ENCODE data around the gene SESN1.
"Not testable (repeated sequence)": the region's sequence is repeated elsewhere in the genome, so short reads cannot be mapped to it uniquely, and the experiment has no call there.

SESN1 gene

GRCh38 chr6:108995296-108995695, 99.3 kb downstream of the SESN1 start:
- DNase-seq: no peak

DNA sequence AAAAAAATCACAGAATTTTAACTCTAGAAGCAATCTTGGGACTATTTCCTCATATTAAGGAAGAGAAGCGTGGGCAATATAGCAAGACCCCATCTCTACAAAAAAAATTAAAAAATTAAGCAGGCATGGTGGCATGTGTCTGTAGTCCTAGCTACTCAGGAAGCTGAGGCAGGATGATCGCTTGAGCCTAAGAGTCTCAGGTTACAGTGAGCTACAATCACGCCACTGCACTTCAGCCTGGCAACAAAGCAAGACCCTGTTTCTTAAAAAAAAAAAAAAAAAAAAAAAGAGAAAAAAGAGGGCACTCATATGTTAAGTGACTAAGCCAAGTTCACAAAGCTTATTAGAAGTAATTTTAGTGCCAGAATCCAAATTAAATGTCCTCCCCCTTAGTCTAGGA, 100.8 kb downstream of the SESN1 start:
- no peak for DNase-seq

GRCh38 chr6:108989700-108990099, 104.9 kb downstream of the SESN1 start:
- no peak for DNase-seq

- no peak for DNase-seq
Observed at GRCh38 chr6:108988765-108989164, 105.9 kb downstream of the SESN1 start.

DNA sequence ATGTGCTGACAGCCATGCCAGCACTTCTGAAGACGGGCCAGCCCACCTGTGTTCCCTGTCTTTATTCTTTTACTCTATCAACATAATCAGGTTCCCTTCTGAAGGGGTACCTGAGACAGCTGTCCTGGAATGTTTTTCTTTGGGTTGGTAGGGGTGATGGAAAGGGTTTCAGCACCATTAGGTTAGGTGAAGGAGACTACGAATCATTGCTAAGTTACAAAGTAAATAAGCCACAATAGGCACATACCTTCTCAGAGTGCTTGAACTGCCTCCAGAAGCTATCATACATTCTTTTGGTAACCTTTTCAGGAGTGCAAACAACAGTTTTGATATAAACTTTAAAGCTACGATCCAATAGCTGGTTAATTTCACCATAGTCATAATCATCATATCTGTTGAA, 106.3 kb downstream of the SESN1 start:
- DNase-seq: no peak

DNA sequence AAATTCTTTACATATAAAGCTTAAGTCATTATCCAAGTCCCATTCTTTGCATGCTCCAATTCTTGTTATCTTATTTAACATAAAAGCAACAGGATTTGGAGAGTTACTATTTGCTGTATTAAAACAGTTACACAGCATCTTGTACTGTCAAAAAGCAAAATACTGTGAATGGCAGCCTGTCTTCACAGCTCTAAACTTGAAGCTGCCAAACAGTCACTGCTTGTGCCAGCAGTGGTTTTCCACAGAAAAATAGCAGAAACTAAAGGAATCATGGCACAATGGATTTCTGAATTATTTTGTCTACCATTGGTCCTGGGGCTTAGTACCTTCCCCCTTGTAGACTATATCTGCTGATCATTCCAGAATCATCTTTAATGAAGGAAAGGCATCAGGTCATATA, 107.5 kb downstream of the SESN1 start:
- no peak for DNase-seq

GRCh38 chr6:108985301-108985700, 109.3 kb downstream of the SESN1 start:
- DNase-seq: no peak

GRCh38 chr6:108983151-108983550, 111.5 kb downstream of the SESN1 start:
- DNase-seq: no peak

- DNase-seq: no peak
Observed at GRCh38 chr6:108982154-108983113, 112.2 kb downstream of the SESN1 start.

DNA sequence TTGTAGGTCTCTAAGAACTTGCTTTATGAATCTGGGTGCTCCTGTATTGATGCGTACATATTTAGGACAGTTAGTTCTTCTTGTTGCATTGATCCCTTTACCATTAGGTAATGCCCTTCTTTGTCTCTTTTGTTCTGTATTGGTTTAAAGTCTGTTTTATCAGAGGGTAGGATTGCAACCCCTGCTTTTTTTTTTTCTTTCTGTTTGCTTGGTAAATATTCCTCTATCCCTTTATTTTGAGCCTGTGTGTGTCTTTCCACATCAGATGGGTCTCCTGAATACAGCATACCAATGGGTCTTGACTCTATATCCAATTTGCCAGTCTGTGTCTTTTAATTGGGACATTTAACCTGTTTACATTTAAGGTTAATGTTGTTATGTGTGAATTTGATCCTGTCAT, 116.0 kb downstream of the SESN1 start:
- DNase-seq: not testable (repeated sequence)

DNA sequence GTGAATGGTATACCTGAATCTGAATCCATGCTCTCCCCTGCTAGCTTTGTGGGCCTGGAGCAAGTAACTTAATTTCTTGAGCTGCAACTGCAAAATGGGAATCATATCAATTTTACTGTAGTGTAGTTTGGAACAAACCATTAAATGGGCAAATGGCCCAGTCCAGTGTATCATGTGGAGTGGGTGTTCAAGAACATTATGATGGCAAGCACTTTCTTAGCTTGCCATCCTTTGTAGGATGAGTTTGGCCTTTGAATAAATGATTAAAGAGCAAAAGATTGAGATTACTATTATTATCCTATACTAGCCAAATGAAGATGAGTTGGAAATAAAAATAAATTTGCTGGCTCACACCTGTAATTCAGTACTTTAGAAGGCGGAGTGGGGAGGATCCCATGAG, 120.4 kb downstream of the SESN1 start:
- no peak for DNase-seq

GRCh38 chr6:108969776-108970175, 124.9 kb downstream of the SESN1 start:
- DNase-seq: no peak

- DNase-seq: no peak
Observed at GRCh38 chr6:108968325-108969316, 126.0 kb downstream of the SESN1 start.

DNA sequence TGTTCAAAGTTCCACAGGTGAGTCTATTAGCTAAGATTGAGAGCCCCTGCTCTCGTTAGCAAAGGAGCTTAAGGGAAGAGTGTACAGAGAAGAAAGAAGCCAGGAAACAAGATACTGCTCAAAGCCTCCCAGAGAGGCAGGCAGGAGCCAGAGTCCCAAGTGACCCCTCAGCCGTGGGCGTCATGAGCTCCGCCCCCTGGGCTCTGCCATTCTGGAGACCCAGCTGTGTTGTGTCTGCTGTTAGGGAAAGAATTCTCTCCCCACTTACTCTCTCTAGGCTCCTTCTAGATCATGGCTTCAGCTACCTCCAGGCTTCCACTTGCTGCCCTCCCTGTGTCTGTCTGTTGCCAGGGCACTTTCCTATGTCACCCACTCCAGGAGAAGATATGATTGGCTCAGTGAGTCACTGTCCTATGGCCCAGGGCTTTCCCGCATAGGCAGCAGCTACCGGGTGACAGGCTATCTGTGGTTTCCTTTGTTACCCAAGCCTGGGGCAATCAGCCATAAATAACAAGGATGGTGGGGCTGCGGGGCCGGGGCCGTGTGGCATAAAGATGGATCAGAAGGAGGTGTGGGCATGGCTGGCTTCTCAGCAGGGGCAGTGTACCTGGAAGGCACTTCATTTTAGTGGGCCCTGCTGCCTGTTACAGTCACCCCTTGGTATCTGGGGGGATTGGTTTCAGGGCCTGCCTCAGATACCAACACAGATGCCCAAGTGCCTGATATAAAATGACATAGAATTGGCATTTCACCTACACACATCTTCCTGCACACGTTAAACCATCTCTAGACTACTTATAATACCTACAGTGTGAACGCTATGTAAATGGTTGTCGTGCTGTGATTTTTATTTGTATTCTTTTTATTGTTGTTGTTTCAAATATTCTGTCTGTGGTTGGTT, 127.5 kb downstream of the SESN1 start:
- DNase-seq: peak; percentile 35

DNA sequence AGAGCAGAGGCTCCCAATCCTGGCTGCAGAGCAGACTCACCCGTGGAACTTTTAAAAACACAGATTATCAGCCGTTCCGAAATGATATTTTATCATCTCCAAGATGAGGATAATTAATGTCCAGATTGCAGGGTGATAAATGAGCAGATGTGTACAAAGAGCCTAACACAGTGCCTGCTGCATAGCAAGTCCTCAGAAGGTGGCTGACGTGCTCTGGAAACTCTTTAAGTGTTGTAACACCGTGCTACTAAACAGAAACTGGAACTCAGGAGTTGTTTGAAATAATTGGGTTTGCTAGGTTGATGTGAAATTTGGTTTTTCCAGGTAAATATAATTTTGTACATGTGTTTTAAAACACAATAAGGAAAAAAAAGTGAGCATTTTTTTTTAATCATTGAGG, 128.4 kb downstream of the SESN1 start:
- DNase-seq: no peak

- DNase-seq: no peak
Observed at GRCh38 chr6:108961985-108962384, 132.7 kb downstream of the SESN1 start.

DNA sequence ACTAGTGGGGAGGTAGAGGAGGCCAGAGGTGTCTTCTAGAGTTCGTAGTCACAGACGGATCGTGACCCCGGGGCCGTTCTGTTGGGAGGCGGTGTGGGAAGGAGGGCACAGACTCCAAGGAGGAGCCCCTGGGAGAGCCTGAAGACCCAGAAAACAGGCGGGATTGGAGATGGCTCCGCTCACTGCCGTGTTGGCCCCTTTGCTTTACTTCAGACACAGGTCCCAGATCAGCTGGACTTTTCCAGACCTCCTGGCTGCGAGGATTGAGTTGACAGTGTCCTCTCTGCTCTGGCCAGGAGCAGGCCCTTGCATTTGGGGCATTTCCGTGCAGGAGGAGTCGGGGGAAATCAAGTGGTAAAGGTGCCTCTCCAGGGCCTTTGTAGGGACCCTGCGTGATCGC, 133.6 kb downstream of the SESN1 start:
- DNase-seq: no peak

DNA sequence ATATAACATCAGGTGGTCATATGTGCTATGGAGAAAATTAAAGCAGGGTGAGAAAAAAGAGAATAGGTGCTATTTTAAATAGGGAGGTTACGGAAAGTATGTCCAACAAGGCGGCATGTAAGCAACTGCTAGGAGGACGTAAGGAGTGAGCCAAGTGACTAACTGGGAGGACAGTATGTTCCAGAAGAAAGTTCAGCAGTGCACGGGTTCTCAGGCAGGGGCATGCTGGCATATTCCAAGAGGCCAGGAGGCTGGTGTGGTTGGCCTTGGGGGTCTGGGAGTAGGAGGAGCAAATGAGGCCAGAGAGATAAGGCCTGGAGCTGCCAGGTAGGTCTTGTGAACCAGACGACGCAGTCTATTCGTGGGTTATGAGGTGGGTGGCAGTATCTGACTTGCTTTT, 134.0 kb downstream of the SESN1 start:
- DNase-seq: no peak

- no peak for DNase-seq
Observed at GRCh38 chr6:108959972-108960582, 134.6 kb downstream of the SESN1 start.

GRCh38 chr6:108958900-108959770, 135.5 kb downstream of the SESN1 start:
- DNase-seq: no peak

- no peak for DNase-seq
Observed at GRCh38 chr6:108957221-108957620, 137.4 kb downstream of the SESN1 start.

All from activated CD4-positive, alpha-beta T cell treated with anti-CD3 and anti-CD28 coated beads for 48 hours (primary cell).